Neuron (in vitro differentiated cells): Measurements from ENCODE around the gene DEAF1.

ENCODE experiments used
- H2AFZ ChIP-seq: one replicate; pipeline ENCODE4 v1.6.1; 2013; ENCODE audit warnings: low read depth, mild to moderate bottlenecking, inconsistent platforms, low read length, moderate library complexity
- H3K27me3 ChIP-seq: one replicate; pipeline ENCODE4 v1.6.1; 2013; ENCODE audit warnings: low read length; ENCODE audit not compliant: insufficient read depth
- H3K36me3 ChIP-seq: one replicate; pipeline ENCODE4 v1.6.1; 2013; ENCODE audit warnings: low read length; ENCODE audit not compliant: insufficient read depth
- H3K4me1 ChIP-seq: one replicate; pipeline ENCODE4 v1.6.1; 2013; ENCODE audit warnings: low read length; ENCODE audit not compliant: insufficient read depth
- H3K4me3 ChIP-seq: 2 replicates; pipeline ENCODE4 v1.5.1; 2013; ENCODE audit warnings: mild to moderate bottlenecking, low read length, moderate library complexity
- H3K9me3 ChIP-seq: one replicate; pipeline ENCODE4 v1.6.1; 2013; ENCODE audit warnings: low read length

Gene DEAF1

DNA sequence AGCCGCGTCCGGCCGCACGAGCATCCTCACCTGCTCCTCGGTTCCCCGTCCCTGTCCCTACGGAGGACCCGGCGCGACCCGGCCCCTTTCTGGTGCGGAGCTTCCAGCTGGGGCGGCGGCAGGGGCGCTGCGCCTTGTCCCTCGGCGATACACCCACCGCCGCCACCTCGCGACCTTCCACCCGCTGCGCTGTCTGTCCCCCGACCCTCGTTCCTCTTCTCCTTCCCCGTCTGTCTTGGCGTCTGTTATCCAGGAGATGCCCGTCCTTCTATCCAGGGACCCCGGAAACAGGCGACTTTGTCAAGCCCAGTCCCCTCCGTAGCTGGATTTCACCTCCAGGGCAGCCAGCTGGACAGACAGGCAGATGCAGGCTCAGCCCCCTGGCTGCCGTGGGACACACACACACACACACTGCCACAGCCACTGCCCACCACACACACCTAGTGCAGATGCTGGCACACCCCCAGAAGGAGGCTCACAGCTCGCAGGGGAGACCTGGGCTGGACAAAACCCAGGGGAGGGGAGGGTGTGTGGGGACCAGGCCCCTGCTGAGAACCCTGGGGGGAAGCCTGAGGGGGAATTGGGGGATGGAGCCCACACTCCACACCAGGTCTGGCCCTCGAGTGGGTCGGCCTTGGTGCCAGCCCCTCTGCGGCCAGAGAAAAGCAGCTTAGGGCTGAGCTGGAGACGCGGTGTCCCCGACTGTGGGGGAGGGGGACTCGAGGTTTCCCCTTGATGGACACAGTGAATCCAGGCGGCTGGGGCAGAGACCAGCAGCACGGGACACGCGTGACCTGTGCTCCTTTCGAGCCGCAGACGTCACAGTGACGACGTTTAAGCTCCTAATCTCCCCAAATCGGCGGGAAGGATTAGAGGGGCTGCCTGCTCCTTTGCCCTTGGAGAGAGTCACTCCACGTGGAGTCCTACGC, 57.2 kb downstream of the DEAF1 start:
- Histone ChIP-seq H2AFZ (no peak overlapping the region), H3K4me3 (no peak overlapping the region), H3K9me3 (peaks cover 6% of the 10 kb centered on the region), H3K36me3 (peaks cover 20% of the 10 kb centered on the region), H3K27me3 (no peaks in the 10 kb centered on the region), H3K4me1 (peaks cover 13% of the 10 kb centered on the region)

DNA sequence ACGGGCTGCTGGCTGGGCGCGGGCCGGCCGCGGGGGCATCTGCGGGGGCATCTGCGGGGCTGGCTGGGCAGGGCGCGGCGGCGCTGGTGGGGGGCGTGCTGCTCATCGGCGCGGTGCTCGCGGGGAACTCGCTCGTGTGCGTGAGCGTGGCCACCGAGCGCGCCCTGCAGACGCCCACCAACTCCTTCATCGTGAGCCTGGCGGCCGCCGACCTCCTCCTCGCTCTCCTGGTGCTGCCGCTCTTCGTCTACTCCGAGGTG, 57.8 kb downstream of the DEAF1 start:
- peaks cover 6% of the 10 kb centered on the region for H3K9me3 ChIP-seq
- H3K27me3 ChIP-seq: no peaks in the 10 kb centered on the region
- H3K4me3 ChIP-seq: no peak overlapping the region
- H3K36me3 ChIP-seq: peaks cover 20% of the 10 kb centered on the region
- H3K4me1 ChIP-seq: peaks cover 13% of the 10 kb centered on the region
- H2AFZ ChIP-seq: no peak overlapping the region

DNA sequence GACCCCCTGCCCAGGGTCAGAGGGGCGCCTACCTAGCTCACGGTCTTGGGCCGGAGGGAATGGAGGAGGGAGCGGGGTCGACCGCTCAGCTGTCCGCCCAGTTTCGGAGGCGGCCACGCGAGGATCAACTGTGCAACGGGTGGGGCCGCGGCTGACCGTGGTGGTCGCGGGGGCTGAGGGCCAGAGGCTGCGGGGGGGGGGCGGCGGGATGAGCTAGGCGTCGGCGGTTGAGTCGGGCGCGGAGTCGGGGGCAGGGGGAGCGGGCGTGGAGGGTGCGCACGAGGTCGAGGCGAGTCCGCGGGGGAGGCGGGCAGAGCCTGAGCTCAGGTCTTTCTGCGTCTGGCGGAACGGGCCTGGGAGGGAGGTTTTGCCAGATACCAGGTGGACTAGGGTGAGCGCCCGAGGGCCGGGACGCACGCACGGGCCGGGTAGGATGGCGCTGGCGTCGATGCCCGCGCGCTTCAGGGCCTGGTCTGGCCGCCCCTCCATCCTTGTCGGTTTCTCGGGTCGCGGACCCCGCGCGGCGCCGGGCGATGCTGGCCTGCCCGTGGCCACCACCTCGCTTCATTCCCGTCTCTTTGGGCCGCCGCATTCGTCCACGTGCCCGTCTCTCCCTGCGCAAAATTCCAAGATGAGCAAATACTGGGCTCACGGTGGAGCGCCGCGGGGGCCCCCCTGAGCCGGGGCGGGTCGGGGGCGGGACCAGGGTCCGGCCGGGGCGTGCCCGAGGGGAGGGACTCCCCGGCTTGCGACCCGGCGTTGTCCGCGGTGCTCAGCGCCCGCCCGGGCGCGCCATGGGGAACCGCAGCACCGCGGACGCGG, 58.3 kb downstream of the DEAF1 start, which contains the start of gene DRD4:
TSS of gene DRD4 (plus strand) at position 759 of the 822 bp plus-strand sequence. CDS start at position 795, 36 bp downstream.
- Histone ChIP-seq H2AFZ (no peak within 1 kb of the TSS), H3K4me3 (no peak within 1 kb of the TSS), H3K4me1 (peaks cover 13% of the 10 kb centered on the region), H3K27me3 (no peaks in the 10 kb centered on the region), H3K36me3 (peaks cover 16% of the 10 kb centered on the region), H3K9me3 (peaks cover 6% of the 10 kb centered on the region)

DNA sequence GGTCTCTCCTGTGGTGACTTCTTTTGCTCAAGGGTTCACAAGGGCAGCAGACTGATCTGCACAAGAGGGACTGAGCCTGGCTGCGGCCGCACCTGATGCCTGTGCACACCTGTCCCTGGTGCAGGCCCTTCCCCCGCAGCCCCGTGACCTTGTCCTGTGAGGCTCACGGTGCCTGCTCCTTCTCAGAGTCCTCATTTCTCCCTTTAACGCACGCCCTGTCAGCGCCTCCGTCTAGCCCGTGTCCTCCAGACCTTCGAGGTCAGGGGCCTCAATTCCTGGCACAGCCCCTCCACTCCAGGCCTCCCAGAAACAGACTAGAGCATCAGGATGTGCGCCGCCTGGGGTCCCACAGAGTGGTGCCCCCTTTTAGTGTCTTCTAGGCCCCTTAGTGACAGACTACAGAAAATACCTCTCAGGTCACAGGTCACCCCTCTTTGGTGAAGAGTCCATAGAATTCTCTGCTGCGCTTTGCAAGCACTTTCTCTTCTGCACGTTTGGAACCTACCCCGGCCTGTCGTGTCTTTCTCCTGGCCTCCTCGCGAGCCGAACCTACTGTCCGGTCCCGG, 59.0 kb downstream of the DEAF1 start:
- H3K36me3 ChIP-seq: peaks cover 11% of the 10 kb centered on the region
- peaks cover 13% of the 10 kb centered on the region for H3K4me1 ChIP-seq
- H2AFZ ChIP-seq: no peak overlapping the region
- no peak overlapping the region for H3K4me3 ChIP-seq
- H3K27me3 ChIP-seq: no peaks in the 10 kb centered on the region
- peaks cover 6% of the 10 kb centered on the region for H3K9me3 ChIP-seq

DNA sequence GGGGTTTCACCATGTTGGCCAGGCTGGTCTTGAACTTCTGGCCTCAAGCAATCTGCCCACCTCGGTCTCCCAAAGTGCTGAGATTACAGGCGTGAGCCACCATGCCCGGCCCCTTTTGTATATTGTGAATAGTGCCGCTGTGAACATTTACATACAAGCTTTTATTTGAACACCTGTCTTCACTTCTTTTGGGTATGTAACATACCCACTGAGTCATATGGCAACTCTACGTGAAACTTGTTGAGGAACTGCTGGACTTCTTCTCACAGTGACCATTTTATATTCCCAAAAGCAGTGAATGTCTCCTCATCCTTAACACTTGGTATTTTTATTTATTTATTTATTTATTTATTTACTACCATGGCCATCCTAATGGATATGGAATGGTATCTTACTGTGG, 64.2 kb downstream of the DEAF1 start:
- H2AFZ ChIP-seq: no peak overlapping the region
- no peaks in the 10 kb centered on the region for H3K9me3 ChIP-seq
- no peaks in the 10 kb centered on the region for H3K36me3 ChIP-seq
- no peaks in the 10 kb centered on the region for H3K27me3 ChIP-seq
- H3K4me1 ChIP-seq: no peaks in the 10 kb centered on the region
- no peak overlapping the region for H3K4me3 ChIP-seq

DNA sequence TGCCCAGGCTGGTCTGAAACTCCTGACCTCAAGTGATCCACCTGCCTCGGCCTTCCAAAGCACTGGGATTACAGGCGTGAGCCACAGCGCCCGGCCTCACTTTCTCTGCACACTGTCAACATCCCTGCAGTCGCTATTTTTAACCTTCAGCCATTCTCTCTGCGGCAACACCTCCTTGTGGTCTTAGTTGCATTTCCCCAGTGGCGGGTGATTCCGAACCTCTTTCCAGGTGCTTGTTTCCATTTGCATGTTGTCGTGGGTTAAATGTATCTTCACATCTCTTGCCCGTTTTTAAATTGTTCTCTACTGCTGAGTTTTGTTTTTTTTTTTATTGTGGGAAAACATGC, 65.8 kb downstream of the DEAF1 start:
- Histone ChIP-seq H3K27me3 (no peaks in the 10 kb centered on the region), H3K4me1 (no peaks in the 10 kb centered on the region), H3K4me3 (no peak overlapping the region), H2AFZ (no peak overlapping the region), H3K36me3 (no peaks in the 10 kb centered on the region), H3K9me3 (no peaks in the 10 kb centered on the region)

DNA sequence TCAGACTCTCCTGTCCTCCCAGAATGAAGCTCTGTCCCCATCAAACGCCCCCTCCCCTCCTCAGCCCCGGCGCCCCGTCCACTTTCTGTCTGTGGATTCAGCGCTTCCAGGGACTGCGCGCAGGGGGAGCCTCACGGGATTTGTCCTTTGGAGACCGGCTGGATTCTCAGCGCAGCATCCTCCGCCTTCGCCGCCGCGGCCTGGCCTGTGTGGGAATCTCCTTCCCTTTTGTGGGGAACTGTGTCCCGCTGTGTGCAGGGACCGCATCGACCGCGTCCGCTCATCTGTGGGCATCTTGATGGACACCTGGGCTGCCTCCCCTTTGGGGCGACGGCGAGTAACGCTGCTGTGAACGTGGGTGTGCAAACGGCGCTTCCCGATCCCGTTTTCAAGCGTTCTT, 67.0 kb downstream of the DEAF1 start:
- Histone ChIP-seq H3K9me3 (no peaks in the 10 kb centered on the region), H3K36me3 (no peaks in the 10 kb centered on the region), H3K27me3 (no peaks in the 10 kb centered on the region), H3K4me1 (no peaks in the 10 kb centered on the region), H2AFZ (no peak overlapping the region), H3K4me3 (no peak overlapping the region)

DNA sequence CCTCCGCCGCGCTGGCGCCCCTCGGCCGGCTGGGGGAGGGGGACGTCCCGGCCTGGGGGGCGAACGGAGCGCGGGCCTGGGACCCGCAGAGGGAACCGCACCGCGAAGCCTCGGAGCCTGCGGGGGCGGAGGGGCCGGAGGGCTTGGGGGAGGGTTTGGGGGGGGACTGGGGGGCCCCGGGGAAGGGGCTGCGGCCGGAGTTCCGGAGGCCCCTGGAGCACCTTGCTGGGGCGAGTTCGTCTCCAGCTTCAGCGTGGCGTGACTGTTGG, 67.8 kb downstream of the DEAF1 start:
- H2AFZ ChIP-seq: no peak overlapping the region
- H3K4me3 ChIP-seq: no peak overlapping the region
- H3K27me3 ChIP-seq: no peaks in the 10 kb centered on the region
- no peaks in the 10 kb centered on the region for H3K9me3 ChIP-seq
- H3K36me3 ChIP-seq: no peaks in the 10 kb centered on the region
- no peaks in the 10 kb centered on the region for H3K4me1 ChIP-seq

DNA sequence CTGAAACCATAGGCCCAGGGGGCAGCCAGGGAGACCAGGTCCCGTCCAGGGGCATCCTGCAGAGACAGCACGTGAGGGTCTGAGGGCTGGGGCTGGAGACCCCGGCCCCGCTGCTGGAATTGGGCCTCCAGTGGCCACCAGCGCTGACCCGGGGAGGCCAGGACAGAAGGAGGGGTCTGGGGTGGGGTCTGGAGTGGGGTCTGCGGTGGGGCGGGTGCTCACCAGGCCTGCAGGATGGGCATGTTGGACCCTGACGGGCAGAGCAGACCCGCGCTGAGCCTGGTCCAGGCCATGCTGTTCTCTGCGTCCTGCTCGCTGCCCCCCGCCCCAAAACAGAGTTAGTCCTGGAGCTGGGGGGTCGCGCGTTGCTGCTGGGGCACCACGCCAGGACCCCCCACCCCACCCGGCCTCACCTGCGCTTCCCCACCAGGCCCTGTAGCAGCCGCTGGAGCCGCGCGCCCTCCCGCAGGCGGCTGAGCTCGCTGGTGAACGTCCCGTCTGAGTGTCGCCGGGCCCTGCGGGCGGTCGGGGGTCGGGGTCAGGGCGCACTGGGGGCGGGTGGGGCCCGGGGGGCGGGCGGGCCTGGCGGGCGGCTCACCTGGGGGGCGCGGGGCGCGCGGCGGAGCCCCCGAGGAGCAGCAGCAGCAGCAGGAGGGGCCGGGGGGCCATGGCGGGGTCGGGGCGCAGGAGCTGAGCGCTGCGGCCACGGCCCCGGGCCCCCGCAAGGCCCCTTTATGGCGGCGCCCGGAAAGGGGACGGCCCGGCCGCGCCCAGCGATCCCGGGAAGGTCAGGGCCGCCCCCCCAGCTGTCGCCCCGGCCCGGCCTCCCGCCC, 68.3 kb downstream of the DEAF1 start, which contains the start of gene SCT:
TSS of gene SCT (minus strand) at position 707 of the 833 bp plus-strand sequence. CDS start at position 669, 38 bp downstream.
- Histone ChIP-seq H3K9me3 (no peaks in the 10 kb centered on the region), H3K27me3 (no peaks in the 10 kb centered on the region), H3K4me1 (no peaks in the 10 kb centered on the region), H3K4me3 (no peak within 1 kb of the TSS), H2AFZ (no peak within 1 kb of the TSS), H3K36me3 (no peaks in the 10 kb centered on the region)

DNA sequence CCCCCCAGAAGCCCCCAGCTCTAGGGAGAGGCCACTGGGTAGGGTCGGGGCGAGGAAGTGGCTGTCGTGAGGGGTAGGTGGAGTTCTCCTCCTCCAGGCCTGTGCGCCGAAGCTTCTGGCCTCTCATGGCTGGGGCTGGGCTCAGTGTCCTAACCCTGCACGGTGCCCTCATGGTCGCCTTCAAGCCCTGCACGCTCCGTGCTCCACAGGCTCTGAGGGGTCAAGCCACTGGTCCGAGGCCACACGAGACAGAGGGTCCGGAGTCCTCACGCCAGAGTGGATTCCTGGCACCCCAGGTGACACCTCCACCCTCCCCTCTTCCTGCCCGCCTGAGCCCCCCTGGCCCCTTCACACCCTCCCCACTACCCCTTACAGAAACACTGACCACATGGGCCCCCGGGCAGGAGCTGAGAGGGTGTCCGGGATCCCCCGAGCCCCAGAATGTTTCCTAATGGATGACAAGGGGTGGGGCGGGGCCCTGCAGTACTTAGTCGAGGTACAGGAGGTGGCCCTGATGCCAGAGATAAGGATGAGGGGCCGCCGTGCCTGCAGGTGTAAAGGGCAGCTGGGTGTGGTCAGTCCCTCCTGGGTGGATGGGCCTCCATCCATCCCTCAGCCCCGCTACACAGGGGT, 69.3 kb downstream of the DEAF1 start:
- H2AFZ ChIP-seq: no peak overlapping the region
- no peaks in the 10 kb centered on the region for H3K4me1 ChIP-seq
- H3K36me3 ChIP-seq: no peaks in the 10 kb centered on the region
- H3K27me3 ChIP-seq: no peaks in the 10 kb centered on the region
- H3K4me3 ChIP-seq: no peak overlapping the region
- no peaks in the 10 kb centered on the region for H3K9me3 ChIP-seq

DNA sequence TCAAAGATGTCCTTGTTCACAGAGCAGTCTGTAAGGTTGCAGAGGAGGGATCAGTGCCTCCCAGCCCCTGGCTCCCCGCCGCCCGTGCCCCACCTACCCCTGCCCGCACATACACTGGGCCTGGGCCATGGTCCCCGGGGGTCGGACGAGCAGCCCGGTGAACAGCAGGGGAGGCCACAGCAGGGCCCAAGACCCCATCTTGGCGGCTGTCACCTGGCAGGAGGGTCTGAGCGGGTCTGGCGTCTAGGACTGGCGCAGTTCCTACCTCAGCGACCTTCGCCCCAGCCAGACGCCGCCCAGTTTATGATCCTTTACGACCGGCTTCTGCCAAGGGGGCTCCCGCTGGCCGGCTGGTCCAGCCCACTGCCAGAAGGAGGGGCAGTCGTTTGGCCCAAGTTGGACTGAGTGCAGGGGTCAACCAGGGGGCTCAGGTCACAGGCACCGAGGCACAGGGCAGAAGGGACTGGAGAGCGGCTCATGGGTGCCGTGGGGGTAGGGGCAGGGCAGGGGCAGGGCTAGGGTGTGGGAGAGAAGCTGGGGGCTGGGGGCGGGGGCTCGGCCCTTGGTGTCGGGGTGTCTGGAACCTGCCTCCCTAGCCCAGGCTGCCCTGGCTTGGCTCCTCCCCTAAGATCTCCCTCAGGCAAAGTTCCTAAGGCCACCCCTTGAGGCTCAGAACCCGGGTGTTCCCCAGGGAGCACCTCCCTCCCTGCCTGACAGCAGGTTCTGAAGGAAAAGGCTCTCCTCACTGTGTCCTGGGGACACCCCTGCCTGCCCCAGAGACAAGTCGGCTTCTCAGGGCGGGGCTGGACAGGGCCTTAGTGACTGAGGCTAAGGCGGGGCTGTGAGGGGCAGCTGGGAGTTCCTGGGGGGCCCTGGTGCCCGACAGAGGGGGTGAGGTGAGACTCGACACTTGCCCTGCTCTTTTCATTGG, 70.1 kb downstream of the DEAF1 start, which contains the start of gene CDHR5:
TSS of gene CDHR5 (minus strand) at position 251 of the 931 bp plus-strand sequence. CDS start at position 198, 53 bp downstream.
- Histone ChIP-seq H2AFZ (no peak within 1 kb of the TSS), H3K36me3 (no peaks in the 10 kb centered on the region), H3K4me1 (no peaks in the 10 kb centered on the region), H3K4me3 (no peak within 1 kb of the TSS), H3K27me3 (no peaks in the 10 kb centered on the region), H3K9me3 (no peaks in the 10 kb centered on the region)
